ENCODE measurements around the gene TNXB.

- TF ChIP-seq CTCF (conservative IDR thresholded peaks at IDR 0.05 in 1 of 2, IDR thresholded peaks at IDR 0.05 in 1 of 2; ENCODE audit: low read depth in 1 of 2, low read length in 2 of 2) (no peak), EZH2 (IDR thresholded peaks at IDR 0.05; ENCODE audit: low read length, missing control alignments) (peak; percentile 53)
Measured at GRCh38 chr6:32096394-32097258, 12.5 kb downstream of the TNXB start.
